Activated naive CD4-positive, alpha-beta T cell treated with anti-CD3 and anti-CD28 coated beads, Interleukin-2, amount 50 U/mL, for 24 hours (primary cell): ENCODE measurements around the gene KLC1.
A peak's percentile ranks its signal among the peaks of the same experiment; 100 is the strongest.
"Not testable (repeated sequence)": the region's sequence is repeated elsewhere in the genome, so short reads cannot be mapped to it uniquely, and the experiment has no call there.

Experiments
- H3K27ac Mint-ChIP-seq: one replicate; pipeline ENCODE4 v1.8.0; 2021; ENCODE audit warnings: mild to moderate bottlenecking, mixed read lengths
- H3K27me3 Mint-ChIP-seq: one replicate; pipeline ENCODE4 v1.8.0; 2021; ENCODE audit warnings: mixed read lengths
- H3K36me3 Mint-ChIP-seq: one replicate; pipeline ENCODE4 v1.8.0; 2021; ENCODE audit warnings: mixed read lengths
- H3K4me1 Mint-ChIP-seq: one replicate; pipeline ENCODE4 v1.8.0; 2021; ENCODE audit warnings: mixed read lengths
- H3K4me3 Mint-ChIP-seq: one replicate; pipeline ENCODE4 v1.8.0; 2021; ENCODE audit warnings: mild to moderate bottlenecking, mixed read lengths
- H3K9me3 Mint-ChIP-seq: one replicate; pipeline ENCODE4 v1.8.0; 2021; ENCODE audit warnings: mixed read lengths

KLC1 gene

DNA sequence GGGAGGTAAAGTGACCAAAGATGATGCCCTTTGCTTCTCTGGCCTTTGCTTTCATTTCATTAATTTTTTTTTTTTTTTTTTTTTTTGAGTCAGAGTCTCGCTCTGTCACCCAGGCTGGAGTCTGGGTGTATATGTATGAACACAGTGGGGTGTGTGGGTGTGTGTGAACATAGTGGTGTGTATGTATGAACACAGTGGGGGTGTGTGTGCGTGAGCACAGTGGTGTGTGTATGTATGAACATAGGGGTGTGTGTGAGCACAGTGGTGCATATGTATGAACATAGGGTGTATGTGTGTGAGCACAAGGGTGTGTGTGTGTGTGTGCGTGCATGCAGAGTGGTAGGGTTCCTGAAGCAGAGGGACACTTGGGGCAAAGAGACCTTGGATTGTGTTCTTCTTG, 9.6 kb downstream of the KLC1 start:
- H3K27ac Mint-ChIP-seq = no peak overlapping the region
- peaks cover 2% of the 10 kb centered on the region for H3K36me3 Mint-ChIP-seq
- H3K9me3 Mint-ChIP-seq = no peaks in the 10 kb centered on the region
- no peaks in the 10 kb centered on the region for H3K27me3 Mint-ChIP-seq
- H3K4me1 Mint-ChIP-seq = peaks cover 62% of the 10 kb centered on the region
- no peak overlapping the region for H3K4me3 Mint-ChIP-seq

DNA sequence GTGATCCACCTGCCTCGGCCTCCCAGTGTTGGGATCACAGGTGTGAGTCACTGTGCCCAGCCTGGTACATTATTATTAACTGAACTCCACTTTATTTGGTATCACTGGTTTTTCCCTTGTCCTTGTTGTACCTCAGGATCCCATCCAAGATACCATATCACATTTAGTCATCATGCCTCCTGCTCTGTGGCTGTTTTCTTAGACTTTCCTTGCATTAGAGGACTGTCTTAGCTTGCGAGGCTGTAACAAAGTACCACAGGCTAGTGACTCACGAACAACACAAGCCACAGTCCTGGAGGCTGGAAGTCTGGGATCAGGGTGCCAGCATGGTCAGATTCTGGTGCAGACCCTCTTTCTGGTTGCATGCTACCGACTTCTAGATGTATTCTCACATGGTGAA, 12.2 kb downstream of the KLC1 start:
- Mint-ChIP-seq H3K27me3 (no peaks in the 10 kb centered on the region), H3K4me1 (peaks cover 49% of the 10 kb centered on the region), H3K9me3 (no peaks in the 10 kb centered on the region), H3K4me3 (no peak overlapping the region), H3K36me3 (no peaks in the 10 kb centered on the region), H3K27ac (no peak overlapping the region)

DNA sequence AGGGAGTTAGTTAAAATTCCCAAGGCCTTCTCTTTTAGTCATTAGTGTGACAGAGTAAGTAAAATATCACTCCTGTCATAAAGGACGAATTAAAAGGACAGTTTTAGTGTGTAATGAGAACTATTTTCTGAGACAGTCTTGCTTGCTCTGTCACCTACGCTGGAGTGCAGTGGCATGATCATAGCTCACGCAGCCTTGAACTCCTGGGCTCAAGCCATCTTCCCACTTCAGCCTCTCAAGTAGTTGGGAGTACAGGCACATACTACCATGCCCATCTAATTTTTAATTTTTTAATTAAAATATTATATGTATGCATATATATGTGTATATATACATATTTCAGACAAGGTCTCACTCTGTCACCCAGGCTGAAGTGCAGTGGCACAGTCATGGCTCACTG, 17.2 kb downstream of the KLC1 start:
- Mint-ChIP-seq H3K27ac (no peak overlapping the region), H3K9me3 (no peaks in the 10 kb centered on the region), H3K4me1 (peaks cover 26% of the 10 kb centered on the region), H3K36me3 (no peaks in the 10 kb centered on the region), H3K4me3 (no peak overlapping the region), H3K27me3 (no peaks in the 10 kb centered on the region)

DNA sequence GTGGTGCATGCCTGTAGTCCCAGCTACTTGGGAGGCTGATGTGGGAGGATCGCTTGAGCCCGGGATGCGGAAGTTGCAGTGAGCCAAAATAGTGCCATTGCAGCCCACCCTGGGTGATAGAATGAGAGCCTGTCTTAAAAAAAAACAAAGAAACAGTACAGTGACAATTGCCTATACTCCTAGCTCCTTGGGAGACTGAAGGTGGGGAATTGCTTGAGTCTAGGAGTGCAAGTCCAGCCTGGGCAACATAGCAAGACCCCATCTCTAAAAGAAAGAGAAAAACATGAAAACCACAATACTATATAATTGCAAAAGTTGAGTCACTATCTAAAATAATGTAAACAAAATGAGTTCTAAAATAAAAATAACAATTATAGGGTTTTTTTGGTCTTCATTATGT, 20.0 kb downstream of the KLC1 start:
- Mint-ChIP-seq H3K4me1 (peaks cover 24% of the 10 kb centered on the region), H3K36me3 (no peaks in the 10 kb centered on the region), H3K27me3 (no peaks in the 10 kb centered on the region), H3K9me3 (no peaks in the 10 kb centered on the region), H3K27ac (no peak overlapping the region), H3K4me3 (no peak overlapping the region)

GRCh38 chr14:103650213-103650612, 21.2 kb downstream of the KLC1 start:
- no peak overlapping the region for H3K4me3 Mint-ChIP-seq
- no peaks in the 10 kb centered on the region for H3K27me3 Mint-ChIP-seq
- peaks cover 3% of the 10 kb centered on the region for H3K36me3 Mint-ChIP-seq
- H3K9me3 Mint-ChIP-seq = no peaks in the 10 kb centered on the region
- no peak overlapping the region for H3K27ac Mint-ChIP-seq
- H3K4me1 Mint-ChIP-seq = peaks cover 24% of the 10 kb centered on the region

- no peak overlapping the region for H3K4me3 Mint-ChIP-seq
- no peaks in the 10 kb centered on the region for H3K9me3 Mint-ChIP-seq
- no peak overlapping the region for H3K27ac Mint-ChIP-seq
- peaks cover 20% of the 10 kb centered on the region for H3K4me1 Mint-ChIP-seq
- H3K27me3 Mint-ChIP-seq = no peaks in the 10 kb centered on the region
- H3K36me3 Mint-ChIP-seq = peaks cover 3% of the 10 kb centered on the region
Observed at GRCh38 chr14:103651585-103651984, 22.6 kb downstream of the KLC1 start.

- peaks cover 17% of the 10 kb centered on the region for H3K4me1 Mint-ChIP-seq
- H3K27me3 Mint-ChIP-seq = no peaks in the 10 kb centered on the region
- H3K27ac Mint-ChIP-seq = peak overlapping the region; percentile 70
- H3K36me3 Mint-ChIP-seq = peaks cover 3% of the 10 kb centered on the region
- no peak overlapping the region for H3K4me3 Mint-ChIP-seq
- H3K9me3 Mint-ChIP-seq = no peaks in the 10 kb centered on the region
Observed at GRCh38 chr14:103652806-103653205, 23.8 kb downstream of the KLC1 start.

DNA sequence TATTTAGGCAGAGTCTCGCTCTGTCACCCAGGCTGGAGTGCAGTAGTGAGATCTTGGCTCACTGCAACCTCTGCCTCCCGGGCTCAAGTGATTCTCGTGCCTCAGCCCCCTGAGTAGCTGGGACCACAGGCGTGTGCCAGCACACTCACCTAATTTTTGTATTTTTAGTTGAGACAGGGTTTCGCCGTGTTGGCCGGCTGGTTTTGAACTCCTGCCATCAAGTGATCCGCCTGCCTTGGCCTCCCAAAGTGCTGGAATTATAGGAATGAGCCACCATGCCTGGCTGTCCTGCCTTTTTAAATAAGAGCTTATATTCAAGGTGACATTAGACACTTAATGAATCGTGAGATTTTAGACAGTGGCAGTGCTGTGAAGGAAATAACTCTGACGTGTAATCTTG, 24.3 kb downstream of the KLC1 start:
- H3K4me3 Mint-ChIP-seq, H3K27ac Mint-ChIP-seq, H3K9me3 Mint-ChIP-seq, H3K36me3 Mint-ChIP-seq, H3K27me3 Mint-ChIP-seq: not testable (repeated sequence)
- peaks cover 17% of the 10 kb centered on the region for H3K4me1 Mint-ChIP-seq

- H3K27me3 Mint-ChIP-seq = no peaks in the 10 kb centered on the region
- H3K9me3 Mint-ChIP-seq = no peaks in the 10 kb centered on the region
- peak overlapping the region; percentile 30 for H3K4me3 Mint-ChIP-seq
- H3K36me3 Mint-ChIP-seq = peaks cover 3% of the 10 kb centered on the region
- H3K4me1 Mint-ChIP-seq = peaks cover 17% of the 10 kb centered on the region
- no peak overlapping the region for H3K27ac Mint-ChIP-seq
Observed at GRCh38 chr14:103653805-103654204, 24.8 kb downstream of the KLC1 start.

DNA sequence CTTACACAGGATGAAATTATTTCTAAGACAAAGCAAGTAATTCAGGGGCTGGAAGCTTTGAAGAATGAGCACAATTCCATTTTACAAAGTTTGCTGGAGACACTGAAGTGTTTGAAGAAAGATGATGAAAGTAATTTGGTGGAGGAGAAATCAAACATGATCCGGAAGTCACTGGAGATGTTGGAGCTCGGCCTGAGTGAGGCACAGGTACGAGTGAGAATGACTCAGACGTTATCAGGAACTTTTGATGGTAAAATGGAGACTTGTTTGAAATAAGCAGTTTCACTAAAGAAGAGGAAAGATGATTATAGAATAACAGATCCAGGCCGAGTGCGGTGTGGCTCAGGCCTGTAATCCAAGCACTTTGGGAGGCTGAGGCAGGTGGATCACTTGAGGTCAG, 25.6 kb downstream of the KLC1 start:
- H3K27me3 Mint-ChIP-seq = no peaks in the 10 kb centered on the region
- H3K27ac Mint-ChIP-seq = no peak overlapping the region
- peaks cover 7% of the 10 kb centered on the region for H3K36me3 Mint-ChIP-seq
- no peaks in the 10 kb centered on the region for H3K9me3 Mint-ChIP-seq
- no peak overlapping the region for H3K4me3 Mint-ChIP-seq
- H3K4me1 Mint-ChIP-seq = peaks cover 17% of the 10 kb centered on the region

DNA sequence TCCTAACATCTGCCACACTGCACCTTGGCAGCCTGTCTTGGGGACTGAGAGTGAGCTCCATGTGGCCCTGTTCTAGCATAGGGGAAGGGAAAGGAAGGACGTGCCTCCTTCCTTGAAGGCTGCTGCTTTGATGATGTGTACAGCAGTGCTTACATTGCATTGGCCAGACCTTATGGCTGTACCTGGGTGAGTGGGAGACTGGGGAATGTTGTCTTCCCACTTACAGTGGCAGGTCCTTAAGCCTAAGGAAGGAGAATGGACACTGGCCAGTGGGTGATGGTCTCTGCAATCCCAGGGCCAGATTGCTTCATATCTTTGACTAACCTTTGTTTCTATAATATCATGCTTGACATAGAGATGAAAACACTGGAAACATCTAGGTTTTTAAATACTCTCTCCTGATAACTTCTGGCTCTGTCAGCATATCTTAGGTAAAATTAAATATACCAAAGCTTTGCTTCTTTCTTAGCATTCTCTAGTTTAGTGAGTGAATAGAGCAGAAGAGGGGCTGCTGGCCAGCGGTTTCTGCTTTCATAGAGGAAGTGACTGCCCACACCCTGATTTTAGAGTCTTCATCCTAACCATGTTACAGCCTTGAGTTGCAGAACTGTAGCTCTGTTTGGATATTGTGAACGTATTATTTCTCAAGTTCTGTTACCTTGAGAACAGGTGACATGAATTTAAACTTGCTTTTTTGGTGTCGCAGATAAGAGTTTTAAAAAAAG, 27.2 kb downstream of the KLC1 start:
- Mint-ChIP-seq H3K36me3 (peaks cover 8% of the 10 kb centered on the region), H3K27me3 (no peaks in the 10 kb centered on the region), H3K4me3 (no peak overlapping the region), H3K4me1 (peaks cover 17% of the 10 kb centered on the region), H3K27ac (peak overlapping the region; percentile 51), H3K9me3 (no peaks in the 10 kb centered on the region)

DNA sequence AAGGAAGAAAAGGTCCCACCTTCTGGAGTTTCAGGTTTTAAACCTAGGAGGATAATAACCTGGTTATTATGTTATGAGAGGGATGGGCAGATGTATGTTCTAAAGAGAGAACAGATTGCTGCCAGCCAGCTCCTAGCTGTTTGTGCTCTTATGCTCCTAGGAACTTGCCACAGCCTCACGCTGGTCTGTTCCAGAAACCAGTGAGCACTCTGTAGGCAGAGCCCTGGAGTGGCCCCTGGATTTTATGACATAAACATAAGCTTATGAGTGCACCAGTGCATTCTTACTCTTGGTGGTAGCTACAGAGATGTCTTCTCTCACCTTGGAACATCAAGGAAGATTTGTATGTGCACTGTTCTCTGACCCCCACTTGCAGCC, 27.7 kb downstream of the KLC1 start:
- peaks cover 17% of the 10 kb centered on the region for H3K4me1 Mint-ChIP-seq
- no peaks in the 10 kb centered on the region for H3K9me3 Mint-ChIP-seq
- no peak overlapping the region for H3K4me3 Mint-ChIP-seq
- no peaks in the 10 kb centered on the region for H3K27me3 Mint-ChIP-seq
- no peak overlapping the region for H3K27ac Mint-ChIP-seq
- H3K36me3 Mint-ChIP-seq = peaks cover 8% of the 10 kb centered on the region

DNA sequence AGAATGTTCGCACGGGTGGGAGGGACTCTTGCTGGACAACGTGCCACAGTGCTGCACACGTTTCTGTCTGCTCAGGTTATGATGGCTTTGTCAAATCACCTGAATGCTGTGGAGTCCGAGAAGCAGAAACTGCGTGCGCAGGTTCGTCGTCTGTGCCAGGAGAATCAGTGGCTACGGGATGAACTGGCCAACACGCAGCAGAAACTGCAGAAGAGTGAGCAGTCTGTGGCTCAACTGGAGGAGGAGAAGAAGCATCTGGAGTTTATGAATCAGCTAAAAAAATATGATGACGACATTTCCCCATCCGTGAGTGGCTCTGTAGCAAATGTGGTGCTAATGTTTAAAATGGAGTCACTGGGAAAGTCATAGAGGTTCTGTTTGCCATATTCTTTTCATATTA, 28.5 kb downstream of the KLC1 start:
- peaks cover 11% of the 10 kb centered on the region for H3K36me3 Mint-ChIP-seq
- peaks cover 13% of the 10 kb centered on the region for H3K4me1 Mint-ChIP-seq
- H3K27me3 Mint-ChIP-seq = no peaks in the 10 kb centered on the region
- H3K4me3 Mint-ChIP-seq = no peak overlapping the region
- no peaks in the 10 kb centered on the region for H3K9me3 Mint-ChIP-seq
- H3K27ac Mint-ChIP-seq = no peak overlapping the region

- no peak overlapping the region for H3K4me3 Mint-ChIP-seq
- H3K9me3 Mint-ChIP-seq = no peaks in the 10 kb centered on the region
- H3K27me3 Mint-ChIP-seq = no peaks in the 10 kb centered on the region
- peaks cover 11% of the 10 kb centered on the region for H3K36me3 Mint-ChIP-seq
- H3K27ac Mint-ChIP-seq = no peak overlapping the region
- peaks cover 2% of the 10 kb centered on the region for H3K4me1 Mint-ChIP-seq
Observed at GRCh38 chr14:103659631-103660030, 30.6 kb downstream of the KLC1 start.

GRCh38 chr14:103662029-103662428, 33.0 kb downstream of the KLC1 start:
- no peaks in the 10 kb centered on the region for H3K4me1 Mint-ChIP-seq
- H3K27me3 Mint-ChIP-seq = no peaks in the 10 kb centered on the region
- H3K36me3 Mint-ChIP-seq = peaks cover 10% of the 10 kb centered on the region
- H3K27ac Mint-ChIP-seq = no peak overlapping the region
- H3K4me3 Mint-ChIP-seq = no peak overlapping the region
- H3K9me3 Mint-ChIP-seq = no peaks in the 10 kb centered on the region

DNA sequence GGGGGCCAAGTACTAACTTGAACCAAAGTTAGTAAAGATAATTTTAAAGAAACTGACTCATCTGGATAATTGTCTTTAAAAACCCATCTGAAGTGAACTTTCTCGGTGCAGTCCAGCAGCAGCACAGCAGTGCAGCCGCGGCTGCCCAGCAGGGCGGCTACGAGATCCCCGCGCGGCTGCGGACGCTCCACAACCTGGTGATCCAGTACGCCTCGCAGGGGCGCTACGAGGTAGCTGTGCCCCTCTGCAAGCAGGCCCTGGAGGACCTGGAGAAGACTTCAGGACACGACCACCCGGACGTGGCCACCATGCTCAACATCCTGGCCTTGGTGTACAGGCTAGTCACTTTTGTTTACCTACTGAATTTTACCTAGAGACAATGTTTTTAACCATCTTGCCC, 33.6 kb downstream of the KLC1 start:
- Mint-ChIP-seq H3K27me3 (no peaks in the 10 kb centered on the region), H3K9me3 (no peaks in the 10 kb centered on the region), H3K4me3 (no peak overlapping the region), H3K36me3 (peaks cover 10% of the 10 kb centered on the region), H3K4me1 (no peaks in the 10 kb centered on the region), H3K27ac (no peak overlapping the region)

DNA sequence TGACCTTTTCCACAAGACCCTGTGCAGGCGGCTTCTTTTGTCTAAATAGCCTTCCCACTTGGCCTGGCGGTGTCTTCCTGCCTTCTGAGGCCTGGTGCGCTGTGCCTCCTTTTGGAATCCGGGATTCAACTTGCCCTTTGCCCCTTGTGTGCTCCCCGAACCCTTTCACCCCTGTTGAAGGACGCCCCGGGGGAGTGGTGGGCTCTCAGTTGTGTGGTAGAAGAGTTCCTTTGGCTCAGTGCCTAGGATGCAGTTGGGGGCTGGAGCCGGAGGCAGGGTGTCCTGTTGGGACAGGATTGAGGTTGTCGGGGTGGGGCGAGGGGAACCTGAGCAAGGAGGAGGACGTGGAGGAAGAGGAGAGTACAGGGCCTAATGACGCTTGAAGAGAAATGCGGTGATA, 34.5 kb downstream of the KLC1 start:
- H3K4me3 Mint-ChIP-seq = no peak overlapping the region
- no peaks in the 10 kb centered on the region for H3K9me3 Mint-ChIP-seq
- H3K27ac Mint-ChIP-seq = no peak overlapping the region
- H3K36me3 Mint-ChIP-seq = peaks cover 10% of the 10 kb centered on the region
- H3K27me3 Mint-ChIP-seq = no peaks in the 10 kb centered on the region
- H3K4me1 Mint-ChIP-seq = no peaks in the 10 kb centered on the region
